ENCODE results near the gene OSBP. TPM values are rescaled to one million over a fixed set of nuclear protein-coding genes. Genes with fewer than 3 reads are reported as not detected.
A peak's percentile ranks its signal among the peaks of the same experiment; 100 is the strongest.

Gene OSBP
- total and polyA plus RNA-seq, 9 of the 15 experiments (the other 6 are each of a cell fraction or from before 2014, with no cell fraction given): 11.7 to 49.0 (median 28.7) TPM

DNA sequence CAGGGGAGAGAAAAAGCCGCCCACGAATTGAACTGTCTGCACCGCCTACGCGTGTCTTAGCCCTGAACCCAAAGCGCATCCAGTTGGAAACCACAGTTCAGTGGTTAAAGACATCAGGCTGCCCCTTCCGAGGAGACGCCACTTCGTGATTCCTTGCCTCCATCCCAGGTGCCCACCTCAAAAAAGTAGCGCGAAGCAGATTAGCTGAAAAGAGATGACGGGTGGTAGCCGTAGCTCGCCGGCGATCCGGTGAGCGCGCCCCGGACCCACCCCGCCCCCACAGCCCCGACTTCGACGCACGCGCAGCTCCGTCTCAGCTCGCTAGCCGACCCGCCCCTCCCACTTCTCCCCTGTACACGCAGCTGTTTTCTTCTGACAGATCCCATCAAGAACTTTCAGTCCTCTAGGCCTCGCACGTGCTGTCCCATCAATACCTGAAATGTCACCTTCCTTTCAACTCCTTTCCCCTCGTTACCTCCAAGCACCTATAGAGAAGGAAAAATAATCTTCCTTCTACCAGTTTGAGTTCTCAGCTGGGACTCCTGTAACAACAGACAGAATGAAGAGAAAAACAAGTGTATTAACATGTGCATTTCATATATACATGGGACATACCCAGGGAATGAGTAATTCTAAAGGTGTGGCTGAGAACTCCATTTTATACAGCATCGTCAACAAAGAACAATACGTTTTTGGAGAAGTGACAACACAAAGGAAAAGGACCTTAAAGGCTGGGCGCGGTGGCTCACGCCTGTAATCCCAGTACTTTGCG, 54.7 kb downstream of the OSBP start (continued):
- TF ChIP-seq GABPA (tag; conservative IDR thresholded peaks at IDR 0.05; ENCODE audit: low read depth) (no peak), BRD4 (IDR thresholded peaks at IDR 0.05) (no peak), CREM (IDR thresholded peaks at IDR 0.05; ENCODE audit: low read depth) (peak; percentile 65), SRF (CRISPR knock-in tag; IDR thresholded peaks at IDR 0.05) (no peak), PYGO2 (tag; IDR thresholded peaks at IDR 0.05) (no peak), HNRNPUL1 (IDR thresholded peaks at IDR 0.05; ENCODE audit: low read length) (no peak), SMARCE1 (IDR thresholded peaks at IDR 0.05) (no peak), EHMT2 (IDR thresholded peaks at IDR 0.05) (no peak), TAF15 (IDR thresholded peaks at IDR 0.05; ENCODE audit: low read depth, low read length) (no peak), ILF3 (IDR thresholded peaks at IDR 0.05; ENCODE audit: borderline replicate concordance) (no peak; the same call in 1 of the 2 replicates), ZNF507 (tag; conservative IDR thresholded peaks at IDR 0.05) (no peak), ZNF780A (CRISPR knock-in tag; IDR thresholded peaks at IDR 0.05) (no peak), ATF1 (CRISPR knock-in tag; IDR thresholded peaks at IDR 0.05) (no peak), ATF1 (tag; IDR thresholded peaks at IDR 0.05) (no peak)
- TF ChIP-seq, protein P1, sequence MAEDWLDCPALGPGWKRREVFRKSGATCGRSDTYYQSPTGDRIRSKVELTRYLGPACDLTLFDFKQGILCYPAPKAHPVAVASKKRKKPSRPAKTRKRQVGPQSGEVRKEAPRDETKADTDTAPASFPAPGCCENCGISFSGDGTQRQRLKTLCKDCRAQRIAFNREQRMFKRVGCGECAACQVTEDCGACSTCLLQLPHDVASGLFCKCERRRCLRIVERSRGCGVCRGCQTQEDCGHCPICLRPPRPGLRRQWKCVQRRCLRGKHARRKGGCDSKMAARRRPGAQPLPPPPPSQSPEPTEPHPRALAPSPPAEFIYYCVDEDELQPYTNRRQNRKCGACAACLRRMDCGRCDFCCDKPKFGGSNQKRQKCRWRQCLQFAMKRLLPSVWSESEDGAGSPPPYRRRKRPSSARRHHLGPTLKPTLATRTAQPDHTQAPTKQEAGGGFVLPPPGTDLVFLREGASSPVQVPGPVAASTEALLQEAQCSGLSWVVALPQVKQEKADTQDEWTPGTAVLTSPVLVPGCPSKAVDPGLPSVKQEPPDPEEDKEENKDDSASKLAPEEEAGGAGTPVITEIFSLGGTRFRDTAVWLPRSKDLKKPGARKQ (CRISPR knock-in tag; IDR thresholded peaks at IDR 0.05): no peak
- TF ChIP-seq, protein P2, sequence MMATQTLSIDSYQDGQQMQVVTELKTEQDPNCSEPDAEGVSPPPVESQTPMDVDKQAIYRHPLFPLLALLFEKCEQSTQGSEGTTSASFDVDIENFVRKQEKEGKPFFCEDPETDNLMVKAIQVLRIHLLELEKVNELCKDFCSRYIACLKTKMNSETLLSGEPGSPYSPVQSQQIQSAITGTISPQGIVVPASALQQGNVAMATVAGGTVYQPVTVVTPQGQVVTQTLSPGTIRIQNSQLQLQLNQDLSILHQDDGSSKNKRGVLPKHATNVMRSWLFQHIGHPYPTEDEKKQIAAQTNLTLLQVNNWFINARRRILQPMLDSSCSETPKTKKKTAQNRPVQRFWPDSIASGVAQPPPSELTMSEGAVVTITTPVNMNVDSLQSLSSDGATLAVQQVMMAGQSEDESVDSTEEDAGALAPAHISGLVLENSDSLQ (IDR thresholded peaks at IDR 0.05): peak; percentile 86
- TF ChIP-seq, protein P3, sequence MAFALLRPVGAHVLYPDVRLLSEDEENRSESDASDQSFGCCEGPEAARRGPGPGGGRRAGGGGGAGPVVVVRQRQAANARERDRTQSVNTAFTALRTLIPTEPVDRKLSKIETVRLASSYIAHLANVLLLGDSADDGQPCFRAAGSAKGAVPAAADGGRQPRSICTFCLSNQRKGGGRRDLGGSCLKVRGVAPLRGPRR (CRISPR knock-in tag; IDR thresholded peaks at IDR 0.05): no peak
- TF ChIP-seq, protein P4, sequence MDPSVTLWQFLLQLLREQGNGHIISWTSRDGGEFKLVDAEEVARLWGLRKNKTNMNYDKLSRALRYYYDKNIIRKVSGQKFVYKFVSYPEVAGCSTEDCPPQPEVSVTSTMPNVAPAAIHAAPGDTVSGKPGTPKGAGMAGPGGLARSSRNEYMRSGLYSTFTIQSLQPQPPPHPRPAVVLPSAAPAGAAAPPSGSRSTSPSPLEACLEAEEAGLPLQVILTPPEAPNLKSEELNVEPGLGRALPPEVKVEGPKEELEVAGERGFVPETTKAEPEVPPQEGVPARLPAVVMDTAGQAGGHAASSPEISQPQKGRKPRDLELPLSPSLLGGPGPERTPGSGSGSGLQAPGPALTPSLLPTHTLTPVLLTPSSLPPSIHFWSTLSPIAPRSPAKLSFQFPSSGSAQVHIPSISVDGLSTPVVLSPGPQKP (CRISPR knock-in tag; IDR thresholded peaks at IDR 0.05): no peak
- TF ChIP-seq, protein P5, sequence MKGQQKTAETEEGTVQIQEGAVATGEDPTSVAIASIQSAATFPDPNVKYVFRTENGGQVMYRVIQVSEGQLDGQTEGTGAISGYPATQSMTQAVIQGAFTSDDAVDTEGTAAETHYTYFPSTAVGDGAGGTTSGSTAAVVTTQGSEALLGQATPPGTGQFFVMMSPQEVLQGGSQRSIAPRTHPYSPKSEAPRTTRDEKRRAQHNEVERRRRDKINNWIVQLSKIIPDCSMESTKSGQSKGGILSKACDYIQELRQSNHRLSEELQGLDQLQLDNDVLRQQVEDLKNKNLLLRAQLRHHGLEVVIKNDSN (CRISPR knock-in tag; IDR thresholded peaks at IDR 0.05): 0 out of 2 replicates have a peak, but pooled peaks have one; percentile 2
- TF ChIP-seq, protein P6, sequence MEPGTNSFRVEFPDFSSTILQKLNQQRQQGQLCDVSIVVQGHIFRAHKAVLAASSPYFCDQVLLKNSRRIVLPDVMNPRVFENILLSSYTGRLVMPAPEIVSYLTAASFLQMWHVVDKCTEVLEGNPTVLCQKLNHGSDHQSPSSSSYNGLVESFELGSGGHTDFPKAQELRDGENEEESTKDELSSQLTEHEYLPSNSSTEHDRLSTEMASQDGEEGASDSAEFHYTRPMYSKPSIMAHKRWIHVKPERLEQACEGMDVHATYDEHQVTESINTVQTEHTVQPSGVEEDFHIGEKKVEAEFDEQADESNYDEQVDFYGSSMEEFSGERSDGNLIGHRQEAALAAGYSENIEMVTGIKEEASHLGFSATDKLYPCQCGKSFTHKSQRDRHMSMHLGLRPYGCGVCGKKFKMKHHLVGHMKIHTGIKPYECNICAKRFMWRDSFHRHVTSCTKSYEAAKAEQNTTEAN (CRISPR knock-in tag; IDR thresholded peaks at IDR 0.05): no peak
- TF ChIP-seq, protein P7, sequence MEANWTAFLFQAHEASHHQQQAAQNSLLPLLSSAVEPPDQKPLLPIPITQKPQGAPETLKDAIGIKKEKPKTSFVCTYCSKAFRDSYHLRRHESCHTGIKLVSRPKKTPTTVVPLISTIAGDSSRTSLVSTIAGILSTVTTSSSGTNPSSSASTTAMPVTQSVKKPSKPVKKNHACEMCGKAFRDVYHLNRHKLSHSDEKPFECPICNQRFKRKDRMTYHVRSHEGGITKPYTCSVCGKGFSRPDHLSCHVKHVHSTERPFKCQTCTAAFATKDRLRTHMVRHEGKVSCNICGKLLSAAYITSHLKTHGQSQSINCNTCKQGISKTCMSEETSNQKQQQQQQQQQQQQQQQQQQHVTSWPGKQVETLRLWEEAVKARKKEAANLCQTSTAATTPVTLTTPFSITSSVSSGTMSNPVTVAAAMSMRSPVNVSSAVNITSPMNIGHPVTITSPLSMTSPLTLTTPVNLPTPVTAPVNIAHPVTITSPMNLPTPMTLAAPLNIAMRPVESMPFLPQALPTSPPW (CRISPR knock-in tag; IDR thresholded peaks at IDR 0.05): peak; percentile 81

Data from K562 (cell line).